ENCODE results near the gene KCNJ10.

KCNJ10 gene

GRCh38 chr1:160098852-160099561 is 29.0 kb upstream of the KCNJ10 start:
- DNase-seq, result peak; percentile 99

GRCh38 chr1:160097911-160098851 is 28.2 kb upstream of the KCNJ10 start, which contains the start of gene IGSF8:
TSS of gene IGSF8 (minus strand) at chr1:160098619. CDS start at chr1:160098472, 147 bp downstream.
- peak; percentile 97 for DNase-seq

GRCh38 chr1:160097151-160097910 is 27.4 kb upstream of the KCNJ10 start:
- DNase-seq, result no peak

- DNase-seq, result no peak
These were observed 26.5 kb upstream of the KCNJ10 start for GRCh38 chr1:160096274-160097116.

- DNase-seq, result no peak
These were observed 25.6 kb upstream of the KCNJ10 start for GRCh38 chr1:160095382-160096105.

GRCh38 chr1:160094806-160095205 is 24.8 kb upstream of the KCNJ10 start:
- DNase-seq, result no peak

GRCh38 chr1:160094291-160094625 is 24.3 kb upstream of the KCNJ10 start:
- DNase-seq, result no peak

- no peak for DNase-seq
These were observed 23.8 kb upstream of the KCNJ10 start for GRCh38 chr1:160093624-160094290.

GRCh38 chr1:160093069-160093395 is 23.1 kb upstream of the KCNJ10 start:
- DNase-seq, result no peak

GRCh38 chr1:160092366-160093068 is 22.6 kb upstream of the KCNJ10 start:
- no peak for DNase-seq

- DNase-seq, result no peak
These were observed 21.8 kb upstream of the KCNJ10 start for GRCh38 chr1:160091666-160092223.

GRCh38 chr1:160090760-160091159 is 20.8 kb upstream of the KCNJ10 start:
- DNase-seq, result no peak

GRCh38 chr1:160089883-160090282 is 19.9 kb upstream of the KCNJ10 start:
- no peak for DNase-seq

- no peak for DNase-seq
These were observed 17.2 kb upstream of the KCNJ10 start for GRCh38 chr1:160087118-160087662.

- DNase-seq, result no peak
These were observed 16.5 kb upstream of the KCNJ10 start for GRCh38 chr1:160086456-160086892.

- DNase-seq, result peak; percentile 90
These were observed 15.9 kb upstream of the KCNJ10 start for GRCh38 chr1:160085686-160086455.

- DNase-seq, result no peak
These were observed 14.9 kb upstream of the KCNJ10 start for GRCh38 chr1:160084771-160085321.

- DNase-seq, result peak; percentile 87
These were observed 14.2 kb upstream of the KCNJ10 start for GRCh38 chr1:160083968-160084770.

Measured in activated CD8-positive, alpha-beta memory T cell treated with anti-CD3 and anti-CD28 coated beads for 24 hours (primary cell).